Loucy (cell line): Measurements from ENCODE around the gene TPM1.

ENCODE experiments used
- CTCF ChIP-seq: fragments of 200-600 bp; sonication (generic); conservative IDR thresholded peaks from 2 replicates; pipeline ENCODE4 v1.5.1; 2014; ENCODE audit warnings: mild to moderate bottlenecking, antibody characterized with exemption, low read length
- EZH2phosphoT487 ChIP-seq: fragments of 200-600 bp; IDR thresholded peaks from 2 replicates; pipeline ENCODE4 v1.6.1; 2018; ENCODE audit warnings: antibody characterized with exemption, mild to moderate bottlenecking, moderate library complexity, borderline replicate concordance

GRCh38 chr15:62994975-62995681 is 47.4 kb upstream of the TPM1 start:
- no peak for TF ChIP-seq CTCF
- no peak for TF ChIP-seq EZH2phosphoT487
